ENCODE measurements around the gene DCLRE1A.

DNA sequence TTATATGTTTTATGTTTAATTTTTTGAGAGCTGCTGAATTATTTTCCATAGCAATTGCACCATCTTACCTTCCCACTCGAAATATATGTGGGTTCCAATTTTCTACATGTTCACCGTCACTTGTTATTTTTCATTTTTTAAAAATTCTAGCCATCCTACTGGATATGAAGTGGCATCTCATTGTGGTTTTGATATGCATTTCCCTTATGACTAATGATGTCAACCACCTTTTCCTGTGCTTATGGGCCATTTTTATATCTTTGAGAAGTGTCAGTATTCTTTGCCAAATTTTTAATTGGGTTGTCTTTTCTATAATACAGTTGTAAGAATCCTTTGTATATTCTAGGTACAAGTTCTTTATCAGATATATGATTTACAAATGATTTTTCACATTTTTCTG, 28.4 kb upstream of the DCLRE1A start:
- TF ChIP-seq CTCF (IDR thresholded peaks at IDR 0.05): no peak
- no peak for TF ChIP-seq POLR2A (IDR thresholded peaks at IDR 0.05)
- no peak for TF ChIP-seq EP300 (IDR thresholded peaks at IDR 0.05; ENCODE audit: low read depth)
